ENCODE data around the gene ZNF554. TPM values are rescaled to one million over a fixed set of nuclear protein-coding genes. Genes with fewer than 3 reads are reported as not detected.

The ZNF554 gene
- total and polyA plus RNA-seq, 2 of the 8 experiments (the other 6 are each of a cell fraction or from before 2014, with no cell fraction given) = 1.8 to 5.7 TPM

- TF ChIP-seq CHD7 (IDR thresholded peaks at IDR 0.05; ENCODE audit: insufficient replicate concordance, low read length) = no peak
- no peak for TF ChIP-seq FOSL1 (IDR thresholded peaks at IDR 0.05; ENCODE audit: insufficient read depth, low read depth, low read length)
- no peak for TF ChIP-seq SP1 (IDR thresholded peaks at IDR 0.05; ENCODE audit: low read depth, low read length)
- no peak for TF ChIP-seq CTBP2 (IDR thresholded peaks at IDR 0.05; ENCODE audit: borderline replicate concordance, insufficient read depth, insufficient read length, low read length)
- TF ChIP-seq E2F6 (IDR thresholded peaks at IDR 0.05) = no peak
- no peak for TF ChIP-seq HDAC2 (IDR thresholded peaks at IDR 0.05; ENCODE audit: borderline replicate concordance in 1 of 2, low read depth in 2 of 2, low read length in 2 of 2)
- no peak for TF ChIP-seq RAD21 (IDR thresholded peaks at IDR 0.05 in 1 of 2, conservative IDR thresholded peaks at IDR 0.05 in 1 of 2; ENCODE audit: low read depth in 2 of 2, low read length in 2 of 2)
- no peak for TF ChIP-seq BRCA1 (IDR thresholded peaks at IDR 0.05; ENCODE audit: low read depth, low read length)
These were observed 20.2 kb upstream of the ZNF554 start (continued) for GRCh38 chr19:2799273-2800020.
